Endothelial cell (in vitro differentiated cells): ENCODE results near the gene ZNF865. TPM values are rescaled to one million over a fixed set of nuclear protein-coding genes. Genes with fewer than 3 reads are reported as not detected.

ENCODE experiments used
- DNase-seq: peaks from one replicate; pipeline ENCODE4 v3.0.0; 2021; ENCODE audit warnings: low spot score
- H3K27ac Mint-ChIP-seq: one replicate; pipeline ENCODE4 v1.8.0; 2021; ENCODE audit warnings: mixed read lengths, inconsistent platforms; ENCODE audit not compliant: unreplicated experiment
- H3K27me3 Mint-ChIP-seq: one replicate; pipeline ENCODE4 v1.8.0; 2021; ENCODE audit warnings: mild to moderate bottlenecking, moderate library complexity, mixed read lengths, inconsistent platforms; ENCODE audit not compliant: unreplicated experiment
- H3K36me3 Mint-ChIP-seq: one replicate; pipeline ENCODE4 v1.8.0; 2021; ENCODE audit warnings: mild to moderate bottlenecking, low read depth, mixed read lengths, inconsistent platforms; ENCODE audit not compliant: unreplicated experiment
- H3K4me1 Mint-ChIP-seq: one replicate; pipeline ENCODE4 v1.8.0; 2021; ENCODE audit warnings: mild to moderate bottlenecking, mixed read lengths, inconsistent platforms; ENCODE audit not compliant: unreplicated experiment
- H3K4me3 Mint-ChIP-seq: one replicate; pipeline ENCODE4 v1.8.0; 2021; ENCODE audit warnings: mild to moderate bottlenecking, mixed read lengths, inconsistent platforms; ENCODE audit not compliant: unreplicated experiment
- H3K9me3 Mint-ChIP-seq: one replicate; pipeline ENCODE4 v1.8.0; 2021; ENCODE audit warnings: mixed read lengths, inconsistent platforms; ENCODE audit not compliant: unreplicated experiment
- total RNA-seq: library from RNA; stranded (reverse); fragmentation: NEBNext Ultra II Directional; extraction: Animal tissue kit (Norgen Biotek cat#: 25700); gene quantifications from one replicate; pipeline ENCODE4 v1.2.1, GENCODE V29; 2021; ENCODE audit not compliant: unreplicated experiment
- TF ChIP-seq, protein P1 (sequence below): fragments of 200-600 bp; sonication (generic); IDR thresholded peaks from one replicate; pipeline ENCODE4 v1.5.0; 2021; ENCODE audit warnings: antibody characterized with exemption; ENCODE audit not compliant: unreplicated experiment

ZNF865 gene
- total RNA-seq, 1 donor from 2014 or later, result 14.5 TPM

DNA sequence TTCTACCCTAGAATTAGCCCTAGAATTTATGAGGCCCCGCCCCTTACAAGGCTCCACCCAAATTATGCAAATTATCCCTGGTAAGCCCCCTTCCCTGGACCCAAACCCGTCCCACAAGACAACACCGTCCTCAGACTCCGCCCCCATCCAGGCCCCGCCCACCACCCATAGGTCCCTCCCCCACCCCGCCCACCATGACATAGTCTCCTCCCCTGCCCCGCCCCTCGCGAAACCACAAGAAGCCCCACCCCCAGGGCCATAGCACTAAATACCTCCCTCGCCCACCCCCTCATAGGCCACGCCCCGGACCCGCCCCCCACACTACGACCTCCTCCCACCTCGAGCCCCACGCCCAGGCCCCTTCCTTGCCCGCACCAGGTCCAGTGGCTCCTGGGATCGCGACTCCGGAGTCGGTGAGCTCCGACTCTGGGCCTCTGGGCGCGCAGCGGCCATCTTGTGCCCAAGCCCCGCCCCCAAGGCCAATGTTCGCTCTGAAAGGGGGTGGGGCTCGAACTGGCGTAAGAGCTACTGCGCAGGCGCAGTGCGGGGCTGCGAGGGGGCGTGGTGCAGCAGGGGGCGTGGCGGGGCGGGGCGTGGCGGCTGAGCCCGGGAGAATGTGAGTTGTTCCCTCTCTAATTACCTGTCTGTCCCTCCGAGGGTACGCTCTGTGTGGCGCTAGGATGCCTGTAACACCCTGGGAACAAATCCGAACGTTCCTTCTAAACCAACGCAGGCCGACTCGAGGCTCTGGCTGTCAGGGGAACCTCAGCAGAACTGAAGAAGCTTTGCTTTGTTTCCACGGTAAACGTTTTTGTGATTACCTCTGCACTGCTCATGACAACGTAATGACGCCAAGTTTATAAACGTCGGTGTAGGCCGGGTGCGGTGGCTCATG lies 18.9 kb downstream of the ZNF865 start, which contains the start of gene ZNF784:
ZNF784 (minus strand) TSS at position 458 of the 895 bp plus-strand sequence; CDS start at position 453, 5 bp downstream.
- peak; percentile 97 for DNase-seq
- Mint-ChIP-seq H3K4me3 (peak within 1 kb of the TSS; percentile 89), H3K4me1 (peaks cover 16% of the 10 kb centered on the region), H3K27me3 (peaks cover 7% of the 10 kb centered on the region), H3K36me3 (peaks cover 7% of the 10 kb centered on the region), H3K27ac (peak within 1 kb of the TSS; percentile 74), H3K9me3 (no peaks in the 10 kb centered on the region)
- TF ChIP-seq, protein P1, sequence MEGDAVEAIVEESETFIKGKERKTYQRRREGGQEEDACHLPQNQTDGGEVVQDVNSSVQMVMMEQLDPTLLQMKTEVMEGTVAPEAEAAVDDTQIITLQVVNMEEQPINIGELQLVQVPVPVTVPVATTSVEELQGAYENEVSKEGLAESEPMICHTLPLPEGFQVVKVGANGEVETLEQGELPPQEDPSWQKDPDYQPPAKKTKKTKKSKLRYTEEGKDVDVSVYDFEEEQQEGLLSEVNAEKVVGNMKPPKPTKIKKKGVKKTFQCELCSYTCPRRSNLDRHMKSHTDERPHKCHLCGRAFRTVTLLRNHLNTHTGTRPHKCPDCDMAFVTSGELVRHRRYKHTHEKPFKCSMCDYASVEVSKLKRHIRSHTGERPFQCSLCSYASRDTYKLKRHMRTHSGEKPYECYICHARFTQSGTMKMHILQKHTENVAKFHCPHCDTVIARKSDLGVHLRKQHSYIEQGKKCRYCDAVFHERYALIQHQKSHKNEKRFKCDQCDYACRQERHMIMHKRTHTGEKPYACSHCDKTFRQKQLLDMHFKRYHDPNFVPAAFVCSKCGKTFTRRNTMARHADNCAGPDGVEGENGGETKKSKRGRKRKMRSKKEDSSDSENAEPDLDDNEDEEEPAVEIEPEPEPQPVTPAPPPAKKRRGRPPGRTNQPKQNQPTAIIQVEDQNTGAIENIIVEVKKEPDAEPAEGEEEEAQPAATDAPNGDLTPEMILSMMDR, result no peak

DNA sequence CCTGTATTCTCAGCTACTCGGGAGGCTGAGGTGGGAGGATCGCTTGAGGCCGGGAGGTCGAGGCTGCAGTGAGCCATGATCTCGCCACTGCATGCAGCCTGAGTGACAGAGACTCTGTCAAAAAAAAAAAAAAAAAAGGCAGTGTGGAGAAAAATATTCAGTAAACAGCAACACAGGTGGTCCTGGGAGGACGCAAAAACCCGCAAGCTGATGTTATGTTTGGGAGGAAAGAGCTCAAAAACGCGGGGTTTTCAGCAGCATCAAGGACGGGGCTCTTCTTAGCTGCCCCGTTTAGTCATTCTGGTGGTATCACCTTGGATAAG lies 19.5 kb downstream of the ZNF865 start:
- Mint-ChIP-seq H3K4me3 (peak overlapping the region; percentile 89), H3K9me3 (no peaks in the 10 kb centered on the region), H3K36me3 (peaks cover 7% of the 10 kb centered on the region), H3K27ac (peak overlapping the region; percentile 74), H3K4me1 (peaks cover 16% of the 10 kb centered on the region), H3K27me3 (peaks cover 7% of the 10 kb centered on the region)
- TF ChIP-seq, protein P1, result no peak
- DNase-seq, result no peak

DNA sequence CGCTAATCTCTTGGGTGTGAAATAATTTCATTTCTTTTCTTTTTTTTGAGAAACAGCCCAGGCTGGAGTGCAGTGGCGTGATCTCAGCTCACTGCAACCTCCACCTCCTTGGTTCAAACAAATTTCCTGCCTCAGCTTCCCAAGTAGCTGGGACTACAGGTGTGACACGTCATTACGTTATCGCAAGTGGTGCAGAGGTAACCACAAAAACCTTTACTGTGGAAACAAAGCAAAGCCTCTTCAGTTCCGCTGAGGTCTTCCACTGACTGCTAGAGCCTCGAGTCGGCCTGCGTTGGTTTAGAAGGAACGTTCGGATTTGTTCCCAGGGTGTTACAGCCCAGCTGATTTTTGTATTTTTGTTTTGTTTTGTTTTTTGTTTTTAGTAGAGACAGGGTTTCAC lies 20.9 kb downstream of the ZNF865 start:
- TF ChIP-seq, protein P1, result no peak
- Mint-ChIP-seq H3K27me3 (peaks cover 7% of the 10 kb centered on the region), H3K4me3 (no peak overlapping the region), H3K4me1 (peaks cover 16% of the 10 kb centered on the region), H3K36me3 (peaks cover 7% of the 10 kb centered on the region), H3K27ac (no peak overlapping the region), H3K9me3 (no peaks in the 10 kb centered on the region)
- DNase-seq, result no peak

DNA sequence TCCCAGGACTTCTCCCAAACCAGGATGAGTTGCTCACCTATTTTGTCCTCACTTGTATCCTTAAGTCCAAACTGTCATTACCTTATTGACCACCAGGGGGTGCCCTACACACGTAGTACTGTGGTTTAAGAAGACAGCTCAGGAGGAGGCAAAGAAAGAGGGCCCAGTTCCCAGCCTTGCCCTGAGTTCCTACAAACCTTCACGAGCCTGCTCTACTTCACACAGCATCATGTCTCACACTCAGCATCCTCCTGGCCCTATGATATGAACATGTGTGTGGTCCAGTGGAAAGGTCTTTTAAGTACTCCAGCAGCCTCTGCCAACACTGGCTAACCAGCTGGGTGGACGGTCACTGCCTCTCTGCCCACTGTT lies 27.0 kb downstream of the ZNF865 start:
- Mint-ChIP-seq H3K27ac (no peak overlapping the region), H3K4me3 (no peak overlapping the region), H3K4me1 (peaks cover 20% of the 10 kb centered on the region), H3K36me3 (peaks cover 7% of the 10 kb centered on the region), H3K27me3 (peaks cover 15% of the 10 kb centered on the region), H3K9me3 (no peaks in the 10 kb centered on the region)
- peak; percentile 87 for DNase-seq
- TF ChIP-seq, protein P1, result peak; percentile 90

DNA sequence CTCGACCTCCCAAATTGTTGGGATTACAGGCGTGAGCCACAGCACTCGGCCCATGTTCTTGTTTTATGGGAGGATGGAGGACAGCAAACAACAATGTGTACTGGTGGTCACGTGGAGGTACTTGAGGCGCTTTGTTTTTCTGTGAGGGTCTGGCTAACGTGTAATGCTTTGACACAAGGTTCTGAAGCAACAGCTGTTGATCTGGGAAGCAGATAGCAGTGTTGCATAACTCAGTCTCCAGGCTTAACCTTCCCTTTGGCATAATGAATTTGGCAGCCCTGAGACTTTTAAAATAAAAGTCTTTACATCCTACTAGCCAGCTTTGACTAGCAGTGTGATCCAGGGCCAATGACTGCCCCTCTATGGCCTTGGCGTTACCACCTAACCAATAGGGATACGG lies 28.4 kb downstream of the ZNF865 start:
- TF ChIP-seq, protein P1, result no peak
- H3K4me3 Mint-ChIP-seq, result peak overlapping the region; percentile 47
- peaks cover 12% of the 10 kb centered on the region for H3K36me3 Mint-ChIP-seq
- DNase-seq, result no peak
- H3K4me1 Mint-ChIP-seq, result peaks cover 20% of the 10 kb centered on the region
- H3K27me3 Mint-ChIP-seq, result peaks cover 17% of the 10 kb centered on the region
- H3K9me3 Mint-ChIP-seq, result no peaks in the 10 kb centered on the region
- H3K27ac Mint-ChIP-seq, result no peak overlapping the region
